GM21529 (cell line): ENCODE data around the gene PLXDC2.
"Not testable (repeated sequence)": the region's sequence is repeated elsewhere in the genome, so short reads cannot be mapped to it uniquely, and the experiment has no call there.

ENCODE experiments used
- ATAC-seq: cut with Tn5 transposase; IDR thresholded peaks from one replicate; pipeline ENCODE4 v1.9.1; 2021; ENCODE audit not compliant: unreplicated experiment

Gene PLXDC2

DNA sequence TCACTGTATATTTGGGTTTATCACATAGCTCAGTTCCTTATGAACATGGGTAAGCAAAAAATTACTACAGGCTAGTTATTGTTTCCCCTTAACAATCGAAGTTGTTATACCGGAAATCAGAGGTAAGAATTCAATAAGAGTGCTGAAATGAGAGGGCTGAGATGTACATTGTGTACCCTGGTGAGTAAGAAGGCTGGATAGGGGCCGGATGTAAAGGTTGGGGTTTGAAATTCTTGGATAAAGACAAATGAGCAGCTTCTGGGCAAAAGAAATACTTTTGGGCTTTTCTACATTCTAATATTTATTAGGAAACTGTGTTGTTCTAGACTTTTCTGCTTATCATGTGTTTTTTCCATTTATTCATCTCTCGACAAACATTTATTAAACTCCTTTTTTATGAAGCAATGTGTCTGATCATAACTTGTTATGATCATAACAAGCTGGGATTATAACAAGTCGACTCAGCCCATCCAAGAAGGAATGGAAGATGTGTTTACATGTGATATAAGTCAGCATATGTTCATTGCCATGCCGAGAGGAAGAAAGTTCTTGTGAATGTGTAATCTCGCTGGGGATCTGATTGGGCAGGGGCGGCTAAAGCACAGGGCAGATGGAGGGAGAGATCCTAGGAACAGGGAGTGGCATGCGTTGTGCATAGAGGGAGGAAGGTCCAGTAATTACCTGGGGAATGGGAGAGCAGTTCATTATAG is 155.3 kb downstream of the PLXDC2 start:
- no peak for ATAC-seq

DNA sequence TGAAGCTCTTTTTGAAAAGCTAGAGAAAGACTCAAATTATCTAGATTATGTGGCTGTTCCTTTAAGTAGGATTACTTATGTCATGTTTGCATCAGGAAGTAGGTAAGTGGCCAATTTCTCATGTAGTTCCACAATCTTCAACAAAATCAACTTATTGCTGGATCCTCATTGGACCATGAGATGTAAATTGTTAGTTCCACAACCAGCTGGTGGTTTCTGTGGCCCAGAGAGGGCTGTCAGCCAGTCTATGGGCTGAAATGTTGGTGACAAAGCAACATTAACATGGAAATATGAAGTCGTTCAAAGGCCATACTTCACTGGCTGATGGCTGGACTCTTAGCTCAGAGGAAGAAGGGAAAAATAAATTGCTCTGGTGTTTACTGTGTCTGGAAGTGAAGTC is 157.9 kb downstream of the PLXDC2 start:
- ATAC-seq = no peak

GRCh38 chr10:19974554-19974953 is 158.3 kb downstream of the PLXDC2 start:
- ATAC-seq = no peak

GRCh38 chr10:19977097-19977521 is 160.9 kb downstream of the PLXDC2 start:
- no peak for ATAC-seq

DNA sequence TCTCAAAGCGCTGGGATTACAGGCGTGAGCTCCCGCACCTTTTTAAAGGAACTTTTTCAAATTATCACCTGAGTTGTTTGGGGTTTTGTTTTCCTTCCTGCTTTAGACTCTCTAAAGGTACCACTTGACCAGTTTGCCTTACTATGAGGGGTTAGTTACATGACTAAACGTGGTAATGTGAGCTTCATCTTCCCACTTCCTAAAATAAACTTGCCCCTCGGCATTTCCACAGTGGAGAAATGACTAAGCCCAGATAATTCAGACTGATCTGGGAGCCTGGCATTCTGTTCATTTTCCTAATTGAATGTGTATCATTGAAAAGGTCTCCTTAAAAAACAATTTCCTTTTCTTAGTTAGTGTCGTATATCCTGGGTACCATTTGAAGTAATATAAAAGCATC is 163.4 kb downstream of the PLXDC2 start:
- ATAC-seq = no peak

DNA sequence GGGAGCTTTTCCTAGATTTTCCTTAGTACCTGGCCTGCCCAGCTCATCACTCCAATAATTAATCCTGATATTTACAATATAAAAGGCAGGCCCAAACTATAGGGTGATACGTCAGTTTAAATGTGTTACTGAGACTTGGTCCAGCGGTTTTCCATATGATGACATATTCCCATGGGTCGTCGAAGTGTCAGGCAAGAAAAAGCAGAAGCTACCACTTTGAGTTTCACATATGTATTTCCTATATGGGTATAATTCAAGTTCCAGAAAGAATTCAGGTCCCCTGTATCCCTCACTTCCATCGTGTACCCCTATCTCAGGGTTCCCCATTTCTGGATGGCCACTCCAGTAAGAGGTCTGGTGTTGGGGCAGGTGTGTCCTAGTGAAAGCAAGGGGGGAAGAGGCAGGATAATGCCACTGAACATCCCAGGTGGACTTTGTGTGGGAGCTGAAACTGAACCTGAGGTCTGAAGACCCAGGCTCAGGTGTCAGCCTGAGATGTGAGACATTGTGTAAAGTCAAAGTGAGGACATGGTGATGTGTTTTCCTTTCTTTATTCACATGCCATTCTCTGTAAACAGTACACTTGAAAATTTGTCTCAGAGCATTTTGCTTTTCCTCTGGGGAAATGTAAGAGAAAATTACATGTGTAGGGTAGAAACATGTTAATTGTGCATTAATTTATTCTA is 167.8 kb downstream of the PLXDC2 start:
- ATAC-seq = no peak

- ATAC-seq = no peak
Observed at GRCh38 chr10:19985745-19986144, 169.5 kb downstream of the PLXDC2 start.

DNA sequence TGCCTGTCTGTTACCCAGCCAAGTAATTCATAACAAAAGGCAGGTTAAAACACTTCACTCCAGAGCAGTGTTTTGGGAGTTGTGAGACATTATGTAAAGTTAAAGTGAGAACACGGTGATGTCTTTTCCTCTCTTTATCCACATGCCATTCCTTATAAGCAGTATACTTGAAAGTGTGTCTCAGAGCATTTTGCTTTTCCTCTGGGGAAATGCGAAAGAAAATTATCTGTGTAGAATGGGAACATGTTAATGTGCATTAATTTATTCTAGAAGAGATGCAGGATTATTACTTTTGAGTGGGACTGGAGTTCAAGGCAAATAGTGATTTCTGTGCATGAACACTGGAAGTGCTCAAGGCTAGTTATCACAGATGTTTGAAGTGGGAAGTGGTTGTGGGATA is 170.4 kb downstream of the PLXDC2 start:
- ATAC-seq = no peak

DNA sequence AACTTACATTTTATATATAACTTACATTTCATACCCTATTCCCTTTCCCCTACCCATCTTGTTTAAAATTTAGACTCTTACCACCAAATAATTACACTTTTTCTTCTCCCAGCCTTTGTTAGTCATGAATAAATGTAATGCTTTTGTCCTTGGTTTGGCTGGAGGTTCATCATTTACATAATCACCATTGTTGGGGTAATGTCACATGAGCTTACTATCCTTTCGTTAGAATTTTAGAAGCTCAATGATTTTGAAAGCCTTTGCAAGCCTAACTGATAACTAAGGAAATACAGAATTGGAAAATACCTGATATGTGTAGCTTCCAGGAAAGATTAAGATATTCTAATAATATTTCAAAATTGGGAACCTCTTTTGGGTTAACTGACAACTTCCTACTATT is 171.7 kb downstream of the PLXDC2 start:
- no peak for ATAC-seq

- no peak for ATAC-seq
Observed at GRCh38 chr10:19993714-19994315, 177.6 kb downstream of the PLXDC2 start.

DNA sequence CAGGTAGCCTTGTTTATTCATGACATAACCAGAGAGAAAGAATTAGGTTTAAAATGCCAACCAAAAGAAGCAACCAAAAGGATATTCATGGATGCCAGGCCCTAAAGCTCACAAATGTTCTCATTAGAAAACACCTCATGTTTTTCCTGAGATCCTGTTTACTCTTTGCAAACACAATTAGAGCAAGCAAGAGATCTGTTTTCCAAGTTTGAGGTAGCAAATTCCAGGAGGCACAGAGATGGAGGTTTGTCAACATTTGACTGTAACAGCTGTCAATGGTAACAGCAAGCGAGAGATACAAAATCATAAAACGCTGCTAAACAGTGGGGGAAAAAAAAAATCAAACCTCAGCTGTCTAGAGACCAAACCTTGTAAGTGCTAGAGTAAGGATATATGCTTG is 182.2 kb downstream of the PLXDC2 start:
- no peak for ATAC-seq

- ATAC-seq = no peak
Observed at GRCh38 chr10:19999431-19999830, 183.2 kb downstream of the PLXDC2 start.

DNA sequence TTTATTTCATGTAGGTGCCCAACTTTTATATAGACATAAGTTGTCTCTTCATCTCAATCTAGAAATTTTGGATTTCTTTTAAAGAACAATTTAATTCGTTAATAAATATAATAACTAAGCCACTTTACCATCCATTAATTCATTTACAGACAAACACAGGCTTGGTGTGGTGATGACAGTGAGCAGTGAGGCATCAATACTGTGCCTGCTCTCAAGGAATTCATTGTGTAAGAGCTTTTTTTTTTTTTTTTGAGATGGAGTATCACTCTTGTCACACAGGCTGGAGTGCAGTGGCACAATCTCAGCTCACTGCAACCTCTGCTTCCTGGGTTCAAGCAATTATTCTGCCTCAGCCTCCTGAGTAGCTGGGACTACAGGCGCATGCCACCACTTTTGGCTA is 185.8 kb downstream of the PLXDC2 start:
- not testable (repeated sequence) for ATAC-seq

DNA sequence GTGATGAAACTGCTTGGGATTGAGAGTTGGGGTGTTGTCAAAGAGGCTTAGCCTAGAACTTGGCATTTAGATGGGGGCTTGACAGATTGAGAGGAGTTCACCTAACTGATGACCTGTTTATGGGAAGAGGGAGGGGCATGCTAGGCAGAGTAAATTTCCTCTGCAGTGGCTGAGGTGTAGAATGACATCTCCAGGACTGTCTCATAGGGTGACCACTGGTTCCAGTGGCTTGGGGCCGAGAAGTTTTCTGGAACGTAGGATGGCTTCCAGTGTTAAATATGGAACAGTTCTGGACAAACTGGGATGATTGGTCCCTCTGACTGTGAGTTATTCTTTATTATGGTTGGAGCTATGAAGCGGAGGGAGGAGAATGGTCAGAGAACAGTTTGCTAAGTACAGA is 186.4 kb downstream of the PLXDC2 start:
- no peak for ATAC-seq

DNA sequence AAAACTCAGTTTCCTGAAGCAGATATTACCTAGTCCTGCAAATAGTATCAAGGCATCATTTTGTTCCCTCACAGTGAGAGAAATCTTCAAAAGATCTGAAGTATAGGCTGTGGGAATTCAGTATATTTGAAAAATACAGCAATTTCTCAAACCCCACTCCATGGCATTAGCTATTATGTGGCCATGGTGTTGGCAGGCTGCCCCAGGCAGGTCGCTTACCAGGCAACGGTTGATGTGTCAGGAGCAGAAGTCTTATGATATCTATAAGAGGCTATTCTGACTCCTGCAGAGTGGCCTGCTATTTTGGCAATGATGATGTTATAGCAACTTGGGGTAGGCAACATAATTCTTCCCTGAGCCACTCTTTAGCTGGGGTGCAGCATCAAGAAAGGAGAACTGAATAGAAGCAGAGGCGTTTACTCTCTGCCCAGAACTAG is 187.9 kb downstream of the PLXDC2 start:
- ATAC-seq = peak; percentile 51

- ATAC-seq = no peak
Observed at GRCh38 chr10:20005638-20006037, 189.4 kb downstream of the PLXDC2 start.

DNA sequence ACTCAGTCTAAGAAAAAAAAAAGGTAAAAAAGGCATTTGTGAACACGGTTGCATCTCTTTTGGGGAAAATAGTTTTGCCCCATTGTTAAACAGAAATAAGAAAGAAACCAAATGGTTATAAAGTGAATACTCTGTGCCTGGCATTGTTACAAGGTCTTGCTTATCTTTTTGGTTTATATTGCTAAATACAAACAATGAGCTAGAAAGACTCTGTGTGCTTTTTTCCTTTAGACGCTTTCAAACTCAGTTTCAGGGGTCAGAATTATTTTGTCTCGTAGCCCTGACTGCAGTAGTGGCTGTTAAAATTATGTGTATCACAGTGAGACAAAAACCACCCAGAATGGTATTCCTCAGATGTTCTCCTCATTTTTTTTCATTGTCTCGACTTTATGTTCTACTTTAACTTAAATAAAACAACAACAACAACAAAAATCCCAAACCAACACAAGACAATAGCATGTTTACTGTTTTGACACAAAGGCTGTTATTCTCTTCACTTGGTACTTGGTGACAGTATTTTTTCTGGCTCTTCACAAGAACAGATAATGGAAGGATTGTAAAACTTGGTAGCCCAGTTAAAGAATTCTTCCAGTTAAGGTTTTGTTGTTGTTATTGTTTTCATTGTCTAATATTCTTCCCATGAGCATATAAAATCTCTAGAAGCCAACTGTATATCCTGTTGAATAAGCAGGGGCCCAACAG is 190.1 kb downstream of the PLXDC2 start:
- no peak for ATAC-seq

GRCh38 chr10:20007426-20007825 is 191.2 kb downstream of the PLXDC2 start:
- no peak for ATAC-seq

DNA sequence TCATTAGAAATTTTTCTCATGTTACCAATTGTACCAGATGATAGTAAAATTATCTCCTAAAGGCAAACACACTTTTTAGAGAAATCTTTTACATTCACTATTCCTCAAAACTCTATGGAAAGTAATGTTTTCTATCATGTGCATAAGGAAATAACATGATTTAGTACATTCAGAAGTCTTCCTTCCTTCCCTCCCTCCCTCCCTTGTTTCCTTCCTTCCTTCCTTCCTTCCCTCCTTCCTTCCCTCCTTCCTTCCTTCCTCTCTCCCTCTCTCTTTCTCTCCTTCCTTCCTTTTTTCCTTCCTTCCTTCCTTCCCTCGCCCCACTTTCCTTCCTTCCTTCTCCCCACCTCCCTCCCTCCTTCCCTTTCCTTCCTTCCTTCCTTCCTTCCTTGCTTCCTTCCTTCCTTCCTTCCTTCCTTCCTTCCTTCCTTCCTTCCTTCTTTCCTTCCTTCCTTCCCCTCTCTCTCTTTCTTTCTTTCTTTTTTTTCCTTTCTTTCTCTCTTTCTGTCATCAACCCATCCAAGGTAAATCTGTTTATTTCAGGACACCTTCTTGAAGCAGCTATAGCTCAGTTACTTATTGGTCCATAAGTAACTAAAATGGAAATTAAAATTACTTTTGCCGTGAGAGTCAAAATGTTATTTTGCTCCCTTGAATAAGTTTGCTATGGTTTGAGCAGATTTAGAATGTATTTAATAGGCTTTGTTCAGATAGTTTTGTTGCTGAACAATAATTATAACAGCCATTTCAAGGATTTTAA is 197.9 kb downstream of the PLXDC2 start:
- no peak for ATAC-seq

DNA sequence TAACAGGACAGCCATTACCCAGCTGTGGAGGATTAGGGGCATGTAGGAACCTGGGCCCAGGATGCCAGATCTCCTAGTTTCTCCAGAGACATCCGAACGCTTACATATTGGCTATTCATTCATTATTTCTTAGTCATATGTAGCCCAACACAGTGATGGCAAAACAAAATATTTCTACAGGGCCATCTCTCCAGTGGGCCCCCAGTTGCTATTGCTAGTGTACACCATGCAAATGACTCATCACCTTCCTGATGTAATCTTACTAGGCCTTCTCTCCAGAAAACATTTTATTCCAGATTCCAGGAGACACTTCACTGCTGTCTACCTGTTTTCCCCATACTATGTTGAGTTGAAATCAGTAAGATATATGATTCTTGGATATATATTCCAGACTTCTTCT is 201.7 kb downstream of the PLXDC2 start:
- ATAC-seq = no peak

DNA sequence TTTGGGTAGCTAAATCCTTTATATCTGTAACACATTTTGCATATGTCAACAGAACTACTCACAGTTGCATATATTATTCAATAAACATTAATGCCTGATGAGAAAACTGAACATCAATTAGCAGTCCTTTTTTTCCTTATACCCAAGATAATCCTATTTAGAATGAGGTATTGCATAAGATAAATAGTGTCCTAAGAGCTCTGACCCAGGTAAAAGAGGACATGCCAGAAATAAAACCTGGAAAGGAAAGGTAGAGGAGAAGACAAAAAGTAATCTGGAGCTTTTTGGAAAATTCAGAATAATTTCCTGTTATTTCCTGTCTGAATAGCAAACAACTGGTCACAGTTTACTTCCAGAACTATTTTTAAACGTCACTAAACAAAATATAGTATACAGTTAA is 204.4 kb downstream of the PLXDC2 start:
- ATAC-seq = no peak
